AG04449 (cell line): ENCODE results near the gene KDELR1.
A peak's percentile ranks its signal among the peaks of the same experiment; 100 is the strongest.

Source experiments
- CTCF ChIA-PET: fragments of 350-600 bp; formaldehyde crosslinking; extraction: SDS; loops from one replicate; lab custom pipeline; 2021; ENCODE audit warnings: antibody characterized with exemption; lab: Yijun Ruan, JAX
- POLR2A ChIA-PET: fragments of 400-600, 350-600 bp; formaldehyde crosslinking; extraction: SDS; loops from one replicate; lab custom pipeline; 2020; ENCODE audit warnings: antibody characterized with exemption, inconsistent platforms; lab: Yijun Ruan, JAX
- DNase-seq: peaks from one replicate; pipeline ENCODE4 v3.0.0-alpha.2; 2010; ENCODE audit warnings: low read depth, low spot score
- H3K4me3 ChIP-seq: 2 replicates; pipeline ENCODE4 v1.5.1; 2011; ENCODE audit warnings: low read depth, mild to moderate bottlenecking, control low read depth, low read length
- TF ChIP-seq, protein P1 (sequence below): IDR thresholded peaks from one replicate; pipeline ENCODE4 v1.5.1; 2011; ENCODE audit warnings: mild to moderate bottlenecking, moderate library complexity, low read length, control low read depth, inconsistent platforms; ENCODE audit not compliant: insufficient read depth; ENCODE audit errors: missing control alignments

Gene KDELR1

DNA sequence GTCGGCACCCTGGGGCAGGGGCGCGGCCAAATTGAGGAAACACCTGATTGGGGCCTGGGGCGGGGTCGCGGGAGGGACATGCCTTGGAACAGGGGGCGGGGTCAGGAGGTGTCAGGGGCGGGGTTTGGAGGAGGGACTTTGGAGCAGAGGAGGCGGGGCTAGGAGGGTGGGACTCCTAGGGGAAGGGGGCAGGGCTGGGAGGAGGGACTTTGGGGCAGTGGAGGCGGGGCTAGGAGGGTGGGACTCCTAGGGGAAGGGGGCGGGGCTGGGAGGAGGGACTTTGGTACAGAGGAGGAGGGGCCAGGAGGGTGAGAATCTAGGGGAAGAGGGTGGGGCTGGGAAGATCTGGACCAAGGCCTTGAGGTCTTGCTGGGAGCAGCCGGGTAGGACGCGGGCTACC lies 24.0 kb upstream of the KDELR1 start:
- TF ChIP-seq, protein P1, sequence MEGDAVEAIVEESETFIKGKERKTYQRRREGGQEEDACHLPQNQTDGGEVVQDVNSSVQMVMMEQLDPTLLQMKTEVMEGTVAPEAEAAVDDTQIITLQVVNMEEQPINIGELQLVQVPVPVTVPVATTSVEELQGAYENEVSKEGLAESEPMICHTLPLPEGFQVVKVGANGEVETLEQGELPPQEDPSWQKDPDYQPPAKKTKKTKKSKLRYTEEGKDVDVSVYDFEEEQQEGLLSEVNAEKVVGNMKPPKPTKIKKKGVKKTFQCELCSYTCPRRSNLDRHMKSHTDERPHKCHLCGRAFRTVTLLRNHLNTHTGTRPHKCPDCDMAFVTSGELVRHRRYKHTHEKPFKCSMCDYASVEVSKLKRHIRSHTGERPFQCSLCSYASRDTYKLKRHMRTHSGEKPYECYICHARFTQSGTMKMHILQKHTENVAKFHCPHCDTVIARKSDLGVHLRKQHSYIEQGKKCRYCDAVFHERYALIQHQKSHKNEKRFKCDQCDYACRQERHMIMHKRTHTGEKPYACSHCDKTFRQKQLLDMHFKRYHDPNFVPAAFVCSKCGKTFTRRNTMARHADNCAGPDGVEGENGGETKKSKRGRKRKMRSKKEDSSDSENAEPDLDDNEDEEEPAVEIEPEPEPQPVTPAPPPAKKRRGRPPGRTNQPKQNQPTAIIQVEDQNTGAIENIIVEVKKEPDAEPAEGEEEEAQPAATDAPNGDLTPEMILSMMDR = no peak
- ChIA-PET POLR2A (no interaction called here), CTCF (interaction anchor here (0.9 to 1.2 kb wide), 3 partner anchors 13 to 30 kb away, joined by 3 to 4 read pairs (median 3); no protein-coding TSS in a partner anchor)
- no peak for DNase-seq
- peak overlapping the region; percentile 36 for H3K4me3 ChIP-seq

DNA sequence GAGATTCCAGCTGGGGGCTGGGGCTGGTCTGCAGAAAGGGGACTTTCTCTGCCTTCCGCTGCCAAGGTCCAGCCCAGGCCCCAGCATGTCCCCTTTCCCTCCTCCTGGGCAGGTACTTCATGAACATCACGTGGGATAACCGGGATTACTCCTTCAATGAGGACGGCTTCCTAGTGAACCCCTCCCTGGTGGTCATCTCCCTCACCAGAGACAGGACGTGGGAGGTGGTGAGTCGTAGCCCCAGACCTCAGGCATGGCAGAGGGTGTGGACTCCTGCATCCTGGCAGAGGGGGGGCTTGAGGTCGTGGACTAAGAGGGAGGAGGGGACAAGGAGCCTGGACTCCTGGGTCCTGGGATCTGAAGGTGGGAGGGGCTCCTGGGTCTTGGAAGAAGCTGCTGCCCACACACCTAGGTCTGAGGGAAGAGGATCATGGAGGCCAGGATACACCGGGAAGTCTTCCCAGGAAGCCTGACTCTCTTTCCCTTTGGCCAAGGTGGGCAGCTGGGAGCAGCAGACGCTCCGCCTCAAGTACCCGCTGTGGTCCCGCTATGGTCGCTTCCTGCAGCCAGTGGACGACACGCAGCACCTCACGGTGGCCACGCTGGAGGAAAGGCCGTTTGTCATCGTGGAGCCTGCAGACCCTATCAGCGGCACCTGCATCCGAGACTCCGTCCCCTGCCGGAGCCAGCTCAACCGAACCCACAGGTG lies 22.7 kb upstream of the KDELR1 start:
- CTCF ChIA-PET = interaction anchor here (1.0 to 3.2 kb wide), 3 partner anchors 9 to 31 kb away, joined by 3 to 11 read pairs (median 3); partner anchors contain the start of gene KDELR1
- no peak overlapping the region for H3K4me3 ChIP-seq
- no peak for DNase-seq
- TF ChIP-seq, protein P1 = no peak
- POLR2A ChIA-PET = no interaction called here

DNA sequence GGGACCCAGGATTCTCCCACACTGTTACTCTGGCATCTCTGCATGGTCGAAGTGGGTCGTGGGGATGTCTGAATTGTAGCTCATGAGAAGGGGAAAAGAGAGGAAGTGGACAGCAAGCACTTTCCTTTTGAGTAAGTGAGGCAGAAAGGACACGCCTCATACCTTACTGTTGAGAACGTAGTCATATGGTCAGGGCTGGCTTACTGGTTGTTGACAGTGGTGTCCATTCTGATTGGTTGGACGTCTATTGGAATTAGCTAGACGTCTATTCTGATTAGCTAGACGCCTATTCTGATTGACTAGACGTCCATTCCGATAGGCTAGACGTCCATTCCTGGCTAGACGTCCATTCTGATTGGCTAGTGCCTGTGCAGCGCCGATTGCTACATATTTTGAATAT lies 14.5 kb upstream of the KDELR1 start:
- CTCF ChIA-PET = interaction anchor here (1.0 to 4.4 kb wide), 2 partner anchors 15 to 139 kb away, joined by 3 to 40 read pairs; partner anchors contain the start of gene KDELR1
- no peak overlapping the region for H3K4me3 ChIP-seq
- TF ChIP-seq, protein P1 = no peak
- POLR2A ChIA-PET = no interaction called here
- DNase-seq = no peak

DNA sequence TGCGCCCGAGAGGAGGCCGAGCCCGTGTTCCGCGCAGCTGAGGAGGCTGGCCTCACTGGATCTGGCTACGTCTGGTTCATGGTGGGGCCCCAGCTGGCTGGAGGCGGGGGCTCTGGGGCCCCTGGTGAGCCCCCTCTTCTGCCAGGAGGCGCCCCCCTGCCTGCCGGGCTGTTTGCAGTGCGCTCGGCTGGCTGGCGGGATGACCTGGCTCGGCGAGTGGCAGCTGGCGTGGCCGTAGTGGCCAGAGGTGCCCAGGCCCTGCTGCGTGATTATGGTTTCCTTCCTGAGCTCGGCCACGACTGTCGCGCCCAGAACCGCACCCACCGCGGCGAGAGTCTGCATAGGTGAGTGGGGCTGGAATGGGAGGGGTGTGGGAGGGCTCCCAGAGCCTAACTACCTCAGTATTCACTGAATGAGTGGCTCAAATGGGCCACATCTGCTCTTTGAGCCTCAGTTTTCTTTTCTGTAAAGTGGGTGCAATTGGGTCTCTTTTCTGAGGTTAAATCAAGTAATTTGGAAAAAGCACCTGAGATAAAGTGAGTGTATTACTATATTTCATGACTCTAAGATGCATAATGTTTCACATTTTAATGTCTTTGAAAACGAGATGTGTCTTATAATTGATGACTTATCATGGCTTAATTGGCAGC lies 13.8 kb upstream of the KDELR1 start:
- no peak for DNase-seq
- no peak overlapping the region for H3K4me3 ChIP-seq
- ChIA-PET POLR2A (no interaction called here), CTCF (interaction anchor here (1.0 to 4.4 kb wide), 2 partner anchors 14 to 138 kb away, joined by 3 to 40 read pairs; partner anchors contain the start of gene KDELR1)
- TF ChIP-seq, protein P1 = no peak

DNA sequence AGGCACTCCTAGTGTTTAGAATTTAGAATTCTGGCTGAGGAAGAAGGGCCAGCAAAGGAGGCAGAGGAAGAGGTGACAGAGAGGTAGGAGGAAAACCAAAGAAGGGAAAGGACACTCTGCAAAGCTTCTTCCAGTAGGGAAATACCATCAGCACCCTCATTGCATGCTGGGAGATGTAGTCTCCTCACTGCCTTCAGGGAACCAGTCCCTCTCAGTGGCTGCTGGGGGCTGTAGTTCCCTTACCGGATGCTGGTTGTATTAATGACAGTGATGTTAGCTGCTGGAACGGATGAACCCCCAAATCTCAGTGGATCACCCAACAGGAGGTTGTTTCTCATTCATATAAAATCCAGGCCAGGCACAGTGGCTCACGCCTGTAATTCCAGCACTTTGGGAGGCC lies 12.3 kb upstream of the KDELR1 start:
- no peak for DNase-seq
- H3K4me3 ChIP-seq = no peak overlapping the region
- TF ChIP-seq, protein P1 = no peak
- POLR2A ChIA-PET = no interaction called here
- CTCF ChIA-PET = interaction anchor here (1.0 to 4.4 kb wide), 4 partner anchors 8 to 86 kb away, joined by 3 to 40 read pairs (median 4); partner anchors contain the start of genes GRIN2D and KDELR1

DNA sequence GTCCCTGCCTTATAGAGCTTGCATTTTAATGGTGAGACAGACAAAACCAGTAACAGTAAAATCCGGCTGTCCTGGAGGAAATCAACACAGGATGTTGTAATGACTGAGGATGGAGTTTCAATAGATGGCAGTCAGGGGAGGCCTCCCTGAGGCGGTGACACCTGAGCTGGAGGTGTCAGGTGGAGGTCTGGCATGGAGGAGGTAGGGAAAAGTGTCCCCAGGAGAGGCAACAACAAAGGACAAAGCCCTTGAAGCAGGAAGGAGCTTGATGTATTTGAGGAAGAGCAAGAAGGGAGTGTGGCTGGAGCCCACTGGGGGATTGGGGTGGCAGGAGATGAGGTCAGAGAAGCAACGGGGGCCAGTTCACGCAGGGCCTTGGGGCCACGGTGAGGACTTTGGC lies 9.9 kb upstream of the KDELR1 start:
- ChIA-PET CTCF (interaction anchor here (0.6 to 3.3 kb wide), 7 partner anchors 11 to 229 kb away, joined by 3 to 38 read pairs (median 3); partner anchors contain the start of genes GRWD1 and KDELR1), POLR2A (no interaction called here)
- H3K4me3 ChIP-seq = no peak overlapping the region
- DNase-seq = no peak
- TF ChIP-seq, protein P1 = no peak
